ENCODE results near the gene PTPRD. TPM values are rescaled to one million over a fixed set of nuclear protein-coding genes. Genes with fewer than 3 reads are reported as not detected.

PTPRD gene
- total RNA-seq, 1 donor from 2014 or later, result 532 TPM

- Mint-ChIP-seq H3K27me3 (ENCODE audit: unreplicated experiment) (peaks cover 2% of the 10 kb centered on the region), H3K9me3 (ENCODE audit: unreplicated experiment) (no peaks in the 10 kb centered on the region), H3K27ac (ENCODE audit: unreplicated experiment) (no peak overlapping the region), H3K4me1 (ENCODE audit: low read depth, unreplicated experiment) (no peaks in the 10 kb centered on the region), H3K4me3 (ENCODE audit: unreplicated experiment) (no peak overlapping the region), H3K36me3 (ENCODE audit: unreplicated experiment) (peaks cover 7% of the 10 kb centered on the region)
- DNase-seq, result no peak
- TF ChIP-seq, protein P1, sequence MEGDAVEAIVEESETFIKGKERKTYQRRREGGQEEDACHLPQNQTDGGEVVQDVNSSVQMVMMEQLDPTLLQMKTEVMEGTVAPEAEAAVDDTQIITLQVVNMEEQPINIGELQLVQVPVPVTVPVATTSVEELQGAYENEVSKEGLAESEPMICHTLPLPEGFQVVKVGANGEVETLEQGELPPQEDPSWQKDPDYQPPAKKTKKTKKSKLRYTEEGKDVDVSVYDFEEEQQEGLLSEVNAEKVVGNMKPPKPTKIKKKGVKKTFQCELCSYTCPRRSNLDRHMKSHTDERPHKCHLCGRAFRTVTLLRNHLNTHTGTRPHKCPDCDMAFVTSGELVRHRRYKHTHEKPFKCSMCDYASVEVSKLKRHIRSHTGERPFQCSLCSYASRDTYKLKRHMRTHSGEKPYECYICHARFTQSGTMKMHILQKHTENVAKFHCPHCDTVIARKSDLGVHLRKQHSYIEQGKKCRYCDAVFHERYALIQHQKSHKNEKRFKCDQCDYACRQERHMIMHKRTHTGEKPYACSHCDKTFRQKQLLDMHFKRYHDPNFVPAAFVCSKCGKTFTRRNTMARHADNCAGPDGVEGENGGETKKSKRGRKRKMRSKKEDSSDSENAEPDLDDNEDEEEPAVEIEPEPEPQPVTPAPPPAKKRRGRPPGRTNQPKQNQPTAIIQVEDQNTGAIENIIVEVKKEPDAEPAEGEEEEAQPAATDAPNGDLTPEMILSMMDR (IDR thresholded peaks at IDR 0.05; ENCODE audit: partially characterized antibody, unreplicated experiment), result no peak
Measured at GRCh38 chr9:8473244-8474020, 2139.4 kb downstream of the PTPRD start.

- TF ChIP-seq, protein P1 (IDR thresholded peaks at IDR 0.05; ENCODE audit: partially characterized antibody, unreplicated experiment), result no peak
- H3K4me3 Mint-ChIP-seq (ENCODE audit: unreplicated experiment), result no peak overlapping the region
- DNase-seq, result no peak
- H3K4me1 Mint-ChIP-seq (ENCODE audit: low read depth, unreplicated experiment), result no peaks in the 10 kb centered on the region
- no peaks in the 10 kb centered on the region for H3K36me3 Mint-ChIP-seq (ENCODE audit: unreplicated experiment)
- H3K27me3 Mint-ChIP-seq (ENCODE audit: unreplicated experiment), result peaks cover 4% of the 10 kb centered on the region
- no peak overlapping the region for H3K27ac Mint-ChIP-seq (ENCODE audit: unreplicated experiment)
- H3K9me3 Mint-ChIP-seq (ENCODE audit: unreplicated experiment), result no peaks in the 10 kb centered on the region
Measured at GRCh38 chr9:8468045-8468637, 2144.7 kb downstream of the PTPRD start.

- peaks cover 2% of the 10 kb centered on the region for H3K27me3 Mint-ChIP-seq (ENCODE audit: unreplicated experiment)
- no peaks in the 10 kb centered on the region for H3K4me1 Mint-ChIP-seq (ENCODE audit: low read depth, unreplicated experiment)
- no peak overlapping the region for H3K4me3 Mint-ChIP-seq (ENCODE audit: unreplicated experiment)
- no peaks in the 10 kb centered on the region for H3K36me3 Mint-ChIP-seq (ENCODE audit: unreplicated experiment)
- no peaks in the 10 kb centered on the region for H3K9me3 Mint-ChIP-seq (ENCODE audit: unreplicated experiment)
- no peak overlapping the region for H3K27ac Mint-ChIP-seq (ENCODE audit: unreplicated experiment)
- no peak for DNase-seq
- TF ChIP-seq, protein P1 (IDR thresholded peaks at IDR 0.05; ENCODE audit: partially characterized antibody, unreplicated experiment), result no peak
Measured at GRCh38 chr9:8457816-8458215, 2155.0 kb downstream of the PTPRD start.

DNA sequence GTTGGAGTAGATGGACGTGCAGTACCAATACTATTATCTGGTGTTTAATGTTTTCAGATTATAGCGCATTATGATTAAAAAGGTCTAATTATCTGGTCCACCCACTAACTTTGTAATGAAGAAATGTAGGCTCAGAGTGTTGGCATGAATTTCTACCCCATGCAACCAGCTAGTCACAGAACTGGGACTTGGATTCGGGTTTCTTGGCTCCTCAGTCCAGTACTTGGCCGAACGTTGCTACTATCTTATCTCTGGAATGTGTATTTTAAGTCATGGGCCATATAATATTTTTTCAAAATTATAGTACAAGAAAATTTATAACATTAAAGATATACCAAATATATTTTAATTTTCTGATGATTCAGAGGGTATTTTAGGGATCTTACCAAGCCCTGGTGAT, 2155.7 kb downstream of the PTPRD start:
- H3K27ac Mint-ChIP-seq (ENCODE audit: unreplicated experiment), result no peak overlapping the region
- no peak overlapping the region for H3K4me3 Mint-ChIP-seq (ENCODE audit: unreplicated experiment)
- TF ChIP-seq, protein P1 (IDR thresholded peaks at IDR 0.05; ENCODE audit: partially characterized antibody, unreplicated experiment), result no peak
- peaks cover 2% of the 10 kb centered on the region for H3K27me3 Mint-ChIP-seq (ENCODE audit: unreplicated experiment)
- H3K36me3 Mint-ChIP-seq (ENCODE audit: unreplicated experiment), result no peaks in the 10 kb centered on the region
- no peak for DNase-seq
- H3K4me1 Mint-ChIP-seq (ENCODE audit: low read depth, unreplicated experiment), result no peaks in the 10 kb centered on the region
- peaks cover 2% of the 10 kb centered on the region for H3K9me3 Mint-ChIP-seq (ENCODE audit: unreplicated experiment)

GRCh38 chr9:8456344-8456743, 2156.5 kb downstream of the PTPRD start:
- H3K27me3 Mint-ChIP-seq (ENCODE audit: unreplicated experiment), result peaks cover 2% of the 10 kb centered on the region
- H3K27ac Mint-ChIP-seq (ENCODE audit: unreplicated experiment), result no peak overlapping the region
- no peaks in the 10 kb centered on the region for H3K36me3 Mint-ChIP-seq (ENCODE audit: unreplicated experiment)
- TF ChIP-seq, protein P1 (IDR thresholded peaks at IDR 0.05; ENCODE audit: partially characterized antibody, unreplicated experiment), result no peak
- no peak overlapping the region for H3K4me3 Mint-ChIP-seq (ENCODE audit: unreplicated experiment)
- no peak for DNase-seq
- H3K9me3 Mint-ChIP-seq (ENCODE audit: unreplicated experiment), result peaks cover 4% of the 10 kb centered on the region
- H3K4me1 Mint-ChIP-seq (ENCODE audit: low read depth, unreplicated experiment), result no peaks in the 10 kb centered on the region
